ENCODE results near the gene UBXN2A. TPM values are rescaled to one million over a fixed set of nuclear protein-coding genes. Genes with fewer than 3 reads are reported as not detected.

Gene UBXN2A
- total RNA-seq, 1 experiment from 2014 or later: 19.7 TPM

- no peak for DNase-seq
- Histone ChIP-seq H4K8ac (replicated peaks; ENCODE audit: insufficient read length, low read depth, low read length) (no peak overlapping the region), H3K4me1 (ENCODE audit: insufficient read depth, low read length) (0 out of 2 replicates have a peak, but pooled peaks cover 1% of the 10 kb centered on the region), H4K5ac (ENCODE audit: insufficient read length, low read depth, low read length) (no peak overlapping the region), H3T11ph (ENCODE audit: low read length) (no peak overlapping the region), H3K4ac (ENCODE audit: low read depth, low read length) (no peak overlapping the region), H2BK12ac (ENCODE audit: insufficient read length, low read depth, low read length) (no peak overlapping the region), H2BK20ac (ENCODE audit: low read depth, low read length, poor library complexity, severe bottlenecking) (no peak overlapping the region), H3K79me2 (ENCODE audit: insufficient read depth, low read length) (peaks cover 2% of the 10 kb centered on the region; the same call in 1 of the 2 replicates), H3K23ac (ENCODE audit: insufficient read length, low read depth, low read length) (no peak overlapping the region), H2BK5ac (ENCODE audit: insufficient read length, low read length) (no peak overlapping the region), H2BK15ac (ENCODE audit: low read depth, low read length) (no peak overlapping the region), H3K56ac (ENCODE audit: insufficient read length, low read depth, low read length) (no peak overlapping the region), H3K79me1 (ENCODE audit: insufficient read depth, low read depth, low read length, poor library complexity, severe bottlenecking) (no peaks in the 10 kb centered on the region), H4K20me1 (ENCODE audit: control insufficient read depth, insufficient read depth, insufficient read length) (peaks cover 5% of the 10 kb centered on the region), H2AK5ac (ENCODE audit: insufficient read length, low read length) (no peak overlapping the region), H3K14ac (ENCODE audit: insufficient read depth, low read length) (no peak overlapping the region), H3K9ac (ENCODE audit: extremely low read depth, insufficient read length, low read length) (no peak overlapping the region), H2AFZ (ENCODE audit: low read length) (no peak overlapping the region), H3K18ac (ENCODE audit: insufficient read length, low read depth, low read length) (no peak overlapping the region), H3K4me2 (ENCODE audit: insufficient read depth, insufficient read length, low read length) (peak overlapping the region; percentile 68), H4K91ac (ENCODE audit: insufficient read length, low read depth, low read length) (no peak overlapping the region), H2BK120ac (ENCODE audit: low read depth, low read length, poor library complexity, severe bottlenecking) (no peak overlapping the region), H3K9me3 (ENCODE audit: control insufficient read depth, low read depth, low read length) (no peaks in the 10 kb centered on the region), H3K27ac (ENCODE audit: insufficient read length, low read depth, low read length) (no peak overlapping the region), H3K27me3 (ENCODE audit: insufficient read depth, low read length) (no peaks in the 10 kb centered on the region), H3K23me2 (ENCODE audit: insufficient read length, low read depth, low read length, poor library complexity, severe bottlenecking) (peaks cover 9% of the 10 kb centered on the region)
- TF ChIP-seq CTCF (conservative IDR thresholded peaks at IDR 0.05): no peak
- peaks cover 15 to 22% of the 10 kb centered on the region in 2 experiments for H3K4me1 Mint-ChIP-seq
- no peaks in the 10 kb centered on the region; a peak in 1 of 7 replicates for H3K36me3 Mint-ChIP-seq (ENCODE audit: insufficient read depth in 1 of 3, low read depth in 3 of 3)
- no CpG with 5 or more reads among the region's 23 CpGs for WGBS (ENCODE audit: extremely low coverage, insufficient read length, low lambda C conversion rate)
- H3K4me3 Mint-ChIP-seq: no peak overlapping the region; a peak in 1 of 5 replicates
- peak overlapping the region in 1 of 3 experiments; percentile 81; a peak in 1 of 7 replicates for H3K27ac Mint-ChIP-seq
- H3K27me3 Mint-ChIP-seq (ENCODE audit: low read depth): no peaks in the 10 kb centered on the region
- no peaks in the 10 kb centered on the region for H3K9me3 Mint-ChIP-seq
Measured at GRCh38 chr2:24048769-24049484, 108.7 kb downstream of the UBXN2A start.
